Activated effector memory CD4-positive, alpha-beta T cell treated with anti-CD3 and anti-CD28 coated beads, Interleukin-2, amount 50 U/mL, for 16 hours (primary cell): ENCODE results near the gene COMP.

Experiments
- DNase-seq: peaks from one replicate; pipeline ENCODE4 v3.0.0-alpha.2; 2020

COMP gene

DNA sequence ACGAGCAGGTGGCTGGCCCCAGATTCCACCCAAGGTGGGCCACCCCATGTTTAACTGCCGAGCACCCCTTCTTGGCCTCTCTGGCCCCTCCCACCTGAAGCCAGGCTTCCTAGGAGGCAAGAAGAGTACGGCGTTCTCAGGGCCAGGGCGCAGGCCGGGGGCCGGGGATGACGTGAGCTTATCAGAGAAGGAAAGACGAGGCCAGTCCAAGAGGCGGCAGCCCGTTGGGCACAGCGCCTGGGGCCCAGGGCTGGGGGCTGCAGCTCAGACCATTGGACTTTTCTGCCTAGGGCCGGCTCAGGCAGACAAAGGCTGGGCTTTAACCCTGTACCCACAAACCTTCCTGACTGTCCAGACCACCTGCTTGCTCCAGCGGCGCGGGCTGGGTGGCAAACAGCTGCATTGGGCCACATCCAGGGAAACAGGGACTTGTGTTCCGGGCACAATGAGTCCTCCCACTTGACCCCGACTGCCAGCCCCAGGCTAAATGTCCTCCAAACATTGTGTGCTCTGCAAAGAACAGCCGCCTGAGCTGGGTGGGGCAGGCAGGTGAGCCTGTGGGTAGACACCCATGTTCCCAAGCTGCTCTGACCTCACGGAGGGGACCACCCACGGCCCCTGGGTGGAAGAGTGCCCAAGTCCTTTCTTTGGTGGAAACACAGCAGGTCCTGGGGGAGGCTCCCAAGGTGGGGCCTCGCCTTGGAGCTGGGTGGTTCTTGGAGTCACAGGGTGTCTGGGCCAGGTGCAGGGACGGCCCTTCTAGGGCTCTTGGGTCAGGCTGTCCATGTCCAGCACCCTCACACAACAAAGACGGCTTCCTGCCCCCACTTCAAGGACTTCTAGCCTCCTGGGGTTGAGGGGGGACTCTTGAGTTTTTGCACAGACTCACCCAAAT, 21.9 kb downstream of the COMP start:
- no peak for DNase-seq

GRCh38 chr19:18768046-18768771, 22.9 kb downstream of the COMP start:
- no peak for DNase-seq

GRCh38 chr19:18765224-18765623, 25.9 kb downstream of the COMP start:
- no peak for DNase-seq

DNA sequence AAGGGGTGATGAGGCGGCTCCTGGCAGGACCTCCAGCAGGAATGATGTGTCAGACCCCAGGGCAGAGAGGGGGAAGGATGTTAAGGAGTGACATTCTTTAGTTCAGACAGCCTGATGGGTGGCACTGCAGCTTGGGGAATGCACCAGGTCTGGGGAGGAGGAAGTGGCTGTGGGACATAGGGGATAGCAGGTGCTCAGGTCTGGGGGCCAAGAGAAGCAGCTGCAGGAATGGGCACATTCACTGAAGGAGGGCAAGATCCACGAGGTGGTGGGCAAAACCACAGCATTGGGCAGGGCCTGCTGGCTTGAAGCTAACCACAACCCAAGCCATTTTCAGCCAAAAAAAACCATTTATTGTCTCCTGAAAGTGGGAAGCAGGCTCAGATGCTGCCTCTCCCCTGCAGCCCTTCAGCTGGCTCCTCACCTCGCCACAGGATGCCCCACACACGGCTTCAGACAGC, 26.5 kb downstream of the COMP start:
- no peak for DNase-seq

GRCh38 chr19:18763674-18764590, 27.2 kb downstream of the COMP start:
- DNase-seq, result no peak

GRCh38 chr19:18762125-18763023, 28.7 kb downstream of the COMP start:
- DNase-seq, result no peak

GRCh38 chr19:18761531-18762110, 29.5 kb downstream of the COMP start:
- no peak for DNase-seq

- no peak for DNase-seq
Observed at GRCh38 chr19:18760440-18761383, 30.4 kb downstream of the COMP start.

DNA sequence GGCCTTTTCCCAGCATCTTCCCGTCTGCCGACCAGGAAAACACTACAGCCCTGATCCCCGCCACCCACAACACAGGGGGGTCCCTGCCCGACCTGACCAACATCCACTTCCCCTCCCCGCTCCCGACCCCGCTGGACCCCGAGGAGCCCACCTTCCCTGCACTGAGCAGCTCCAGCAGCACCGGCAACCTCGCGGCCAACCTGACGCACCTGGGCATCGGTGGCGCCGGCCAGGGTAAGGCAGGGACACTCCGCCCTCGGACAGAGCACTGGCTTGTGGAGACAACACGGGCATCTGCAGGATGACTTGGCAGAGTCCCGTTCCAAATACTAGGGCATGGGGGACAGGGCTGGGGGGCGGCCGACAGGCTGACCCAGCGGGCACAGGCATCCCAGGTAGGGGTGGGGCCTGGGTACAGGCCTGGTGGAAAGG, 31.1 kb downstream of the COMP start:
- DNase-seq, result no peak

DNA sequence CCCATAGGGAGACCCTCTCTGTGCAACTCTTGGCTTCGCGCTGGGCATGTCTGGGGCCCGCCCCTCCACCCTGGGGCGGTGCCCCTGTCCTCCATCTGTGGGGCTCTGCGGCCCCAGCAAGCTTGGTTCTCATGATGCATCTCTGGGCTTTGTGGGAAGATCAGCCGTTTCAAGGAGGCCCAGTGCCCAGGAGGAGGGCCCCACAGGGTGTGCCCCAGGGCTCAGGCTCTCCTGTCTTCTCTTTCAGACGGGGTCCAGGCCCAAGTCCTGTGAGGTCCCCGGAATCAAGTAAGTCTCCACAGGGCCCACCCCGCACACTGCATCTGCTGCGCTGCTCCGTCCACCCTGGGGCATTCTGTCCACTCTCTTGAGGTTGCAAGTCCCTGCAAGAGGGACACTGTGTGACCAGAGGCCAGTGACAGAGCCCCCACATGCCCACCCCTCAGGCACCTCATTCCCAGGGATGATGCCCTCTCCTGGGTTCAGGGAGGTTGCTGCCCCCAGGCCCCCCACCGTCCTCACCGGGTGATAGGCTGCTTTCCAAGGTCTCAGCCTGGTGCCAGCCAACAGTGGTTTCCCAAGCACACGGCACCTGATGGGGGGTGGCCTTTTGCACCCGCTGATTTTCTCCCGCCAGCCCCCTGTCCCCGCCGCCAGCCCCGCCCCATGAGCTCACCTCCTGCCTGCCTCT, 31.7 kb downstream of the COMP start:
- no peak for DNase-seq

- no peak for DNase-seq
Observed at GRCh38 chr19:18756896-18757295, 34.2 kb downstream of the COMP start.

DNA sequence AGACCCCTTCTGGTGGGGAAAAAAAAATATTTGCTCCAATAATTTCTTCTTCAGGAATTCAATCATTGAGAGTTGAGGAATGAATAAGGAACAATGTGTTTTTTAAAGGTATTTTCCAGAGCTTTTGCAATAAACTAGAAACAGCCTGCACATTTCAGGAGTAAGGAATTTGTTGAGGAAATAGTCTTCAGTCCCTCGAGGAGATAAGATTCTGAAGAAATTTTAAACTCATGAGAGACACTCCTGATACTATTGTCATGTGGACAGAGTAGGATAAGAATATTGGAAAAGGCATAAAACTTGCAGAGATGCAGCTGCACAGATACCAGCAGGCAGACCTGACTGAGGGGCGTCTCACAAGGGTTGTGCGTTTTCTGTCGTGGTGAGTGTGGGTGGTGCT, 36.6 kb downstream of the COMP start:
- no peak for DNase-seq

DNA sequence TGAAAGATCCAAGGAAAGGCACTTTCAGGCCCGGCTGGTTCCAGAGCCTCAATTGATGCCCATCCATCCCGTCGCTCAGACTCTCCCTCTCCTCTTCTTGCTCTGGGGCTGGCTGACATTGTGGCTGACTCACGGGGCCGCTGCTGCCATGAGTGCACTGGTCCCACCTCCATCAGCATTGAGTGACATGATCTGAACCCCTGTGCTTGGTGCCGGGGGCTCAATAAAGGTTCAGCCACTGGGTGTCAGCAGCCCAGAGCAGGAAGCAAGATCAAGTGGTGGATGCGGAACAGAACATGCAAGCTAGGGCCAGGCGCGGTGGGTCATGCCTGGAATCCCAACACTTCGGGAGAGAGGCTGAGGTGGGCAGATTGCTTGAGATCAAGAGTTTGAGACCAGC, 39.5 kb downstream of the COMP start:
- DNase-seq, result no peak

- no peak for DNase-seq
Observed at GRCh38 chr19:18750295-18750970, 40.7 kb downstream of the COMP start.

- DNase-seq, result no peak
Observed at GRCh38 chr19:18749362-18750231, 41.5 kb downstream of the COMP start.

DNA sequence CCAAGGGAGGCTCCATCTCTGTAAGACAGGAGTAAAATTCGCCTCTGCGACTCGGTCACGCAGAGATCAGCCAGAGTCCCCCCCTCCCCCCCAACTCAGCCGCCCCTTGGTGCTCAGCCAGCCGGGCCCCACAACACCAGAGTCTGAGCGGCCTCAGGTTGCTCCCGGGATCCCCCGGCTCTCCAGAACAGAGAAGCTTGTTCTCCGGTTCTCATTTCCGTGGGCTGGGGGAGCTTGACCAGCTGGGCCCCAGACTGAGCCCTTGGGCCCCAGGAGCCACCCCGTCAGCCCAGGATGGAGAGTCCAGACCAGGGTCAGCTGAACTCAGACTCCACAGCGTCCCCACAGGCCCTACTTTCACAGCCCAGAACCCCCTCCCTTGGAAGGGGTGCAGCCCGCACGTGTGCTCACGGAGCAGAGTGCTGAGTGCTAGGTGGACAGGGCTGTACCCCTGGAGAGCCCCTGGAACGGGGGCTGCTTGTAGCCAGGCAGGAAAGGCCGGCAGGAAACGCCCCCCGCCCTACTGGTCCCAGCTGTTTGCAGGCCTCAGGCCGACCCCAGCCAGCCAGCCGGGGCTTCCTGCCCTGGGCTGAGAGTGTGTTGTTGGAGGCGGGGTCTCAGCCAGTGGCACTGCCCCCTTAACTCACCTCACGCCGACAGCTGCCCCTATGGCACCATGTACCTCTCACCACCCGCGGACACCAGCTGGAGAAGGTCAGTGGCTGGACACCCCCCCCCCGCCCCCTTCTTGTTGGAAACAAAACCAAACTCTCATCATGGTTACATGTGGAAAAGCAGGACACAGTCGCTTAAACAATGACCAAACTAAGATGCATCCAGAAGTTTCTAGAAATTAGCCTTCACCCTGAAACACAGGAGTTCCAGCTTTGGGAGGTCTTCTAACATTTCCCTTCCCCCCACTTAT, 44.4 kb downstream of the COMP start:
- no peak for DNase-seq

DNA sequence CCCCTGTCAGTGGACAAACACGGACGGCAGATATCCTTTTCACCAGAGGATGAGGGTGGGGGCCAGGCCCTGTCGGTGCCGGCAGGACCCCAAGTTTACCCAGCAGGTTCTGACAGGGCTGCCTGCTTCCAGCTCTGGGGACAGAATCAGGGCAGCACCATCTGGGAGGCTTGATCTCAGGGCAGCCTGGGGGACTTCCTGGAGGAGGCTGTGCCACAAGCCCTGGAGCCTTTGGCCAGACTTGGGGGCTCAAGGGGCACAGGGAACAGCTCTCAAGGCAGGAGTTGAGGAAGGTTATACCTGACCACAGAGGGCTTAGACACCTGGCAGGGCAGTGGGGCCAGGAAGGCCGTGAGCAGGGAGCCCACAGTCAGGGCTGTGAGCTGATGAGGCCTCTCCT, 45.2 kb downstream of the COMP start:
- DNase-seq, result no peak
